ENCODE results near the gene DNAJC28. TPM values are rescaled to one million over a fixed set of nuclear protein-coding genes. Genes with fewer than 3 reads are reported as not detected.

Gene DNAJC28
- total RNA-seq, 1 experiment from 2014 or later: 1.5 TPM

- Histone ChIP-seq H3K4me1 (ENCODE audit: control insufficient read depth, insufficient read depth, low read length) (no peaks in the 10 kb centered on the region), H3K36me3 (ENCODE audit: control insufficient read depth, insufficient read depth, low read length) (no peaks in the 10 kb centered on the region), H3K4me3 (ENCODE audit: low read depth in 2 of 2, low read length in 2 of 2) (no peak overlapping the region), H3K9me3 (ENCODE audit: control insufficient read depth, insufficient read depth, low read depth, low read length) (no peaks in the 10 kb centered on the region), H3K27ac (ENCODE audit: low read length) (no peak overlapping the region), H3K27me3 (ENCODE audit: control insufficient read depth, insufficient read depth, low read length) (no peaks in the 10 kb centered on the region)
- TF ChIP-seq POLR2AphosphoS5 (IDR thresholded peaks at IDR 0.05; ENCODE audit: low read depth, low read length) (no peak), TCF7L2 (IDR thresholded peaks at IDR 0.05; ENCODE audit: low read depth, low read length) (no peak), SIN3A (IDR thresholded peaks at IDR 0.05; ENCODE audit: borderline replicate concordance, insufficient read depth, low read depth, low read length) (no peak)
- TF ChIP-seq, protein P1, sequence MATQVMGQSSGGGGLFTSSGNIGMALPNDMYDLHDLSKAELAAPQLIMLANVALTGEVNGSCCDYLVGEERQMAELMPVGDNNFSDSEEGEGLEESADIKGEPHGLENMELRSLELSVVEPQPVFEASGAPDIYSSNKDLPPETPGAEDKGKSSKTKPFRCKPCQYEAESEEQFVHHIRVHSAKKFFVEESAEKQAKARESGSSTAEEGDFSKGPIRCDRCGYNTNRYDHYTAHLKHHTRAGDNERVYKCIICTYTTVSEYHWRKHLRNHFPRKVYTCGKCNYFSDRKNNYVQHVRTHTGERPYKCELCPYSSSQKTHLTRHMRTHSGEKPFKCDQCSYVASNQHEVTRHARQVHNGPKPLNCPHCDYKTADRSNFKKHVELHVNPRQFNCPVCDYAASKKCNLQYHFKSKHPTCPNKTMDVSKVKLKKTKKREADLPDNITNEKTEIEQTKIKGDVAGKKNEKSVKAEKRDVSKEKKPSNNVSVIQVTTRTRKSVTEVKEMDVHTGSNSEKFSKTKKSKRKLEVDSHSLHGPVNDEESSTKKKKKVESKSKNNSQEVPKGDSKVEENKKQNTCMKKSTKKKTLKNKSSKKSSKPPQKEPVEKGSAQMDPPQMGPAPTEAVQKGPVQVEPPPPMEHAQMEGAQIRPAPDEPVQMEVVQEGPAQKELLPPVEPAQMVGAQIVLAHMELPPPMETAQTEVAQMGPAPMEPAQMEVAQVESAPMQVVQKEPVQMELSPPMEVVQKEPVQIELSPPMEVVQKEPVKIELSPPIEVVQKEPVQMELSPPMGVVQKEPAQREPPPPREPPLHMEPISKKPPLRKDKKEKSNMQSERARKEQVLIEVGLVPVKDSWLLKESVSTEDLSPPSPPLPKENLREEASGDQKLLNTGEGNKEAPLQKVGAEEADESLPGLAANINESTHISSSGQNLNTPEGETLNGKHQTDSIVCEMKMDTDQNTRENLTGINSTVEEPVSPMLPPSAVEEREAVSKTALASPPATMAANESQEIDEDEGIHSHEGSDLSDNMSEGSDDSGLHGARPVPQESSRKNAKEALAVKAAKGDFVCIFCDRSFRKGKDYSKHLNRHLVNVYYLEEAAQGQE (IDR thresholded peaks at IDR 0.05; ENCODE audit: insufficient read depth in 1 of 2, low read depth in 2 of 2, low read length in 1 of 2): no peak
- TF ChIP-seq, protein P2, sequence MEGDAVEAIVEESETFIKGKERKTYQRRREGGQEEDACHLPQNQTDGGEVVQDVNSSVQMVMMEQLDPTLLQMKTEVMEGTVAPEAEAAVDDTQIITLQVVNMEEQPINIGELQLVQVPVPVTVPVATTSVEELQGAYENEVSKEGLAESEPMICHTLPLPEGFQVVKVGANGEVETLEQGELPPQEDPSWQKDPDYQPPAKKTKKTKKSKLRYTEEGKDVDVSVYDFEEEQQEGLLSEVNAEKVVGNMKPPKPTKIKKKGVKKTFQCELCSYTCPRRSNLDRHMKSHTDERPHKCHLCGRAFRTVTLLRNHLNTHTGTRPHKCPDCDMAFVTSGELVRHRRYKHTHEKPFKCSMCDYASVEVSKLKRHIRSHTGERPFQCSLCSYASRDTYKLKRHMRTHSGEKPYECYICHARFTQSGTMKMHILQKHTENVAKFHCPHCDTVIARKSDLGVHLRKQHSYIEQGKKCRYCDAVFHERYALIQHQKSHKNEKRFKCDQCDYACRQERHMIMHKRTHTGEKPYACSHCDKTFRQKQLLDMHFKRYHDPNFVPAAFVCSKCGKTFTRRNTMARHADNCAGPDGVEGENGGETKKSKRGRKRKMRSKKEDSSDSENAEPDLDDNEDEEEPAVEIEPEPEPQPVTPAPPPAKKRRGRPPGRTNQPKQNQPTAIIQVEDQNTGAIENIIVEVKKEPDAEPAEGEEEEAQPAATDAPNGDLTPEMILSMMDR (IDR thresholded peaks at IDR 0.05): no peak
- no peak for ATAC-seq
- BruUV-seq (replicated peaks): no TSS peak
- no peak for DNase-seq (ENCODE audit: low read depth, low spot score)
- in situ Hi-C loops (cut with HindIII; ENCODE audit: low pct_unique_long_range_greater_than_20kb, low sequenced_read_pairs) (no loop called here), intact Hi-C loops (cut with micrococcal nuclease; ENCODE audit: unreplicated experiment) (no loop called here)
- CTCF ChIA-PET: no interaction called here
- POLR2A ChIA-PET: no interaction called here
Measured at GRCh38 chr21:33443194-33443593, 48.3 kb downstream of the DNAJC28 start.

GRCh38 chr21:33441489-33442477 lies 49.7 kb downstream of the DNAJC28 start:
- Histone ChIP-seq H3K36me3 (ENCODE audit: control insufficient read depth, insufficient read depth, low read length) (no peaks in the 10 kb centered on the region), H3K4me3 (ENCODE audit: low read depth in 2 of 2, low read length in 2 of 2) (no peak overlapping the region), H3K27me3 (ENCODE audit: control insufficient read depth, insufficient read depth, low read length) (no peaks in the 10 kb centered on the region), H3K9me3 (ENCODE audit: control insufficient read depth, insufficient read depth, low read depth, low read length) (no peaks in the 10 kb centered on the region), H3K27ac (ENCODE audit: low read length) (no peak overlapping the region), H3K4me1 (ENCODE audit: control insufficient read depth, insufficient read depth, low read length) (no peaks in the 10 kb centered on the region)
- no TSS peak for BruUV-seq (replicated peaks)
- TF ChIP-seq SIN3A (IDR thresholded peaks at IDR 0.05; ENCODE audit: borderline replicate concordance, insufficient read depth, low read depth, low read length) (no peak), TCF7L2 (IDR thresholded peaks at IDR 0.05; ENCODE audit: low read depth, low read length) (no peak)
- intact Hi-C loops (cut with micrococcal nuclease; ENCODE audit: unreplicated experiment): no loop called here
- CTCF ChIA-PET: interaction anchor here (1.0 kb wide), 1 partner anchor 245 kb away, joined by 3 read pairs; no protein-coding TSS in a partner anchor
- POLR2A ChIA-PET: no interaction called here
- ATAC-seq: no peak
- no peak for DNase-seq (ENCODE audit: low read depth, low spot score)
- in situ Hi-C loops (cut with HindIII; ENCODE audit: low pct_unique_long_range_greater_than_20kb, low sequenced_read_pairs): no loop called here

Other genes with a start within 250 kb of the DNAJC28 start
- 17.7 TPM for gene IL10RB, start 225.3 kb downstream of the DNAJC28 start, total RNA-seq (2021; ENCODE audit: unreplicated experiment)
- 23.8 TPM for gene IFNAR1, start 166.7 kb downstream of the DNAJC28 start, total RNA-seq (2021; ENCODE audit: unreplicated experiment)
- 47.9 TPM for gene IFNGR2, start 88.3 kb downstream of the DNAJC28 start, total RNA-seq (2021; ENCODE audit: unreplicated experiment)
- 18.5 TPM for gene TMEM50B, start 11.7 kb downstream of the DNAJC28 start, total RNA-seq (2021; ENCODE audit: unreplicated experiment)
- gene GART, start 50.4 kb upstream of the DNAJC28 start, total RNA-seq (2021; ENCODE audit: unreplicated experiment): 132 TPM
- 183 TPM for gene SON, start 51.3 kb upstream of the DNAJC28 start, total RNA-seq (2021; ENCODE audit: unreplicated experiment)
- gene DONSON, start 97.0 kb upstream of the DNAJC28 start, total RNA-seq (2021; ENCODE audit: unreplicated experiment): 21.9 TPM
- gene CRYZL1, start 150.0 kb upstream of the DNAJC28 start, total RNA-seq (2021; ENCODE audit: unreplicated experiment): 24.8 TPM
- 50.3 TPM for gene ITSN1, start 150.8 kb upstream of the DNAJC28 start, total RNA-seq (2021; ENCODE audit: unreplicated experiment)